Measurements from ENCODE around the gene AMPH.

- no peak for TF ChIP-seq CTCF (IDR thresholded peaks at IDR 0.05)
- TF ChIP-seq POLR2A (IDR thresholded peaks at IDR 0.05), result no peak
These were observed 177.3 kb downstream of the AMPH start for GRCh38 chr7:38453826-38454225.
